ENCODE measurements around the gene OTOR. TPM values are rescaled to one million over a fixed set of nuclear protein-coding genes. Genes with fewer than 3 reads are reported as not detected.

The OTOR gene
- total RNA-seq, 1 experiment from 2014 or later: not detected

- no peaks in the 10 kb centered on the region for H3K4me1 ChIP-seq (ENCODE audit: control insufficient read depth, insufficient read depth, low read length)
- no peaks in the 10 kb centered on the region; the same call in 1 of the 2 replicates for H3K27me3 ChIP-seq (ENCODE audit: control insufficient read depth, insufficient read depth, low read length)
- ChIA-PET CTCF (no interaction called here), POLR2A (no interaction called here)
- no peak for DNase-seq (ENCODE audit: low read depth, low spot score)
- in situ Hi-C loops (cut with HindIII; ENCODE audit: low pct_unique_long_range_greater_than_20kb, low sequenced_read_pairs) (no loop called here), intact Hi-C loops (cut with micrococcal nuclease; ENCODE audit: unreplicated experiment) (no loop called here)
- no peak overlapping the region for H3K4me3 ChIP-seq (ENCODE audit: low read depth in 2 of 2, low read length in 2 of 2)
- BruUV-seq (replicated peaks): no TSS peak
- TF ChIP-seq POLR2AphosphoS5 (IDR thresholded peaks at IDR 0.05; ENCODE audit: low read depth, low read length) (no peak), TCF7L2 (IDR thresholded peaks at IDR 0.05; ENCODE audit: low read depth, low read length) (no peak), SIN3A (IDR thresholded peaks at IDR 0.05; ENCODE audit: borderline replicate concordance, insufficient read depth, low read depth, low read length) (no peak), CTCF (IDR thresholded peaks at IDR 0.05) (no peak), REST (IDR thresholded peaks at IDR 0.05; ENCODE audit: insufficient read depth in 1 of 2, low read depth in 2 of 2, low read length in 1 of 2) (no peak)
- no peak for ATAC-seq
- no peaks in the 10 kb centered on the region for H3K9me3 ChIP-seq (ENCODE audit: control insufficient read depth, insufficient read depth, low read depth, low read length)
- H3K36me3 ChIP-seq (ENCODE audit: control insufficient read depth, insufficient read depth, low read length): no peaks in the 10 kb centered on the region
- H3K27ac ChIP-seq (ENCODE audit: low read length): no peak overlapping the region
Measured at GRCh38 chr20:16775961-16776360, 27.8 kb downstream of the OTOR start.

- no TSS peak for BruUV-seq (replicated peaks)
- Histone ChIP-seq H3K36me3 (ENCODE audit: control insufficient read depth, insufficient read depth, low read length) (no peaks in the 10 kb centered on the region), H3K4me3 (ENCODE audit: low read depth in 2 of 2, low read length in 2 of 2) (no peak overlapping the region), H3K4me1 (ENCODE audit: control insufficient read depth, insufficient read depth, low read length) (no peaks in the 10 kb centered on the region), H3K27ac (ENCODE audit: low read length) (no peak overlapping the region), H3K27me3 (ENCODE audit: control insufficient read depth, insufficient read depth, low read length) (no peaks in the 10 kb centered on the region; the same call in 1 of the 2 replicates), H3K9me3 (ENCODE audit: control insufficient read depth, insufficient read depth, low read depth, low read length) (no peaks in the 10 kb centered on the region)
- intact Hi-C loops (cut with micrococcal nuclease; ENCODE audit: unreplicated experiment) (no loop called here), in situ Hi-C loops (cut with HindIII; ENCODE audit: low pct_unique_long_range_greater_than_20kb, low sequenced_read_pairs) (no loop called here)
- CTCF ChIA-PET: no interaction called here
- ATAC-seq (no peak), DNase-seq (ENCODE audit: low read depth, low spot score) (no peak)
- POLR2A ChIA-PET: no interaction called here
- TF ChIP-seq CTCF (IDR thresholded peaks at IDR 0.05) (no peak), TCF7L2 (IDR thresholded peaks at IDR 0.05; ENCODE audit: low read depth, low read length) (no peak), SIN3A (IDR thresholded peaks at IDR 0.05; ENCODE audit: borderline replicate concordance, insufficient read depth, low read depth, low read length) (no peak), POLR2AphosphoS5 (IDR thresholded peaks at IDR 0.05; ENCODE audit: low read depth, low read length) (no peak), REST (IDR thresholded peaks at IDR 0.05; ENCODE audit: insufficient read depth in 1 of 2, low read depth in 2 of 2, low read length in 1 of 2) (no peak)
Measured at GRCh38 chr20:16777126-16777525, 29.0 kb downstream of the OTOR start.

All from Panc1 (cell line).